Activated T-cell treated with anti-CD3 and anti-CD28 coated beads, Interleukin-2, amount 50 U/mL, for 24 hours (primary cell): Measurements from ENCODE around the gene GPD2.
A peak's percentile ranks its signal among the peaks of the same experiment; 100 is the strongest.

Source experiments
- DNase-seq: peaks from one replicate; pipeline ENCODE4 v3.0.0-alpha.2; 2020
- H3K27ac Mint-ChIP-seq: 2 replicates; pipeline ENCODE4 v1.8.0; 2020; ENCODE audit warnings: mild to moderate bottlenecking, mixed read lengths
- H3K27me3 Mint-ChIP-seq: 2 replicates; pipeline ENCODE4 v1.8.0; 2020; ENCODE audit warnings: mixed read lengths
- H3K36me3 Mint-ChIP-seq: 2 replicates; pipeline ENCODE4 v1.8.0; 2020; ENCODE audit warnings: low read depth, mixed read lengths
- H3K4me1 Mint-ChIP-seq: 2 replicates; pipeline ENCODE4 v1.8.0; 2020; ENCODE audit warnings: low read depth, mixed read lengths
- H3K4me3 Mint-ChIP-seq: 2 replicates; pipeline ENCODE4 v1.8.0; 2020; ENCODE audit warnings: mild to moderate bottlenecking, moderate library complexity, mixed read lengths
- H3K9me3 Mint-ChIP-seq: 2 replicates; pipeline ENCODE4 v1.8.0; 2020; ENCODE audit warnings: mixed read lengths

Gene GPD2

GRCh38 chr2:156553714-156554442, 117.7 kb downstream of the GPD2 start:
- H3K9me3 Mint-ChIP-seq = no peaks in the 10 kb centered on the region
- H3K27ac Mint-ChIP-seq = no peak overlapping the region
- H3K36me3 Mint-ChIP-seq = peaks cover 35% of the 10 kb centered on the region
- no peaks in the 10 kb centered on the region for H3K27me3 Mint-ChIP-seq
- DNase-seq = no peak
- no peak overlapping the region for H3K4me3 Mint-ChIP-seq
- H3K4me1 Mint-ChIP-seq = no peaks in the 10 kb centered on the region

- no peaks in the 10 kb centered on the region for H3K9me3 Mint-ChIP-seq
- H3K27ac Mint-ChIP-seq = no peak overlapping the region
- H3K27me3 Mint-ChIP-seq = no peaks in the 10 kb centered on the region
- H3K4me3 Mint-ChIP-seq = no peak overlapping the region
- peaks cover 13% of the 10 kb centered on the region for H3K4me1 Mint-ChIP-seq
- peaks cover 39% of the 10 kb centered on the region for H3K36me3 Mint-ChIP-seq
- DNase-seq = no peak
Observed at GRCh38 chr2:156561326-156561725, 125.1 kb downstream of the GPD2 start.

DNA sequence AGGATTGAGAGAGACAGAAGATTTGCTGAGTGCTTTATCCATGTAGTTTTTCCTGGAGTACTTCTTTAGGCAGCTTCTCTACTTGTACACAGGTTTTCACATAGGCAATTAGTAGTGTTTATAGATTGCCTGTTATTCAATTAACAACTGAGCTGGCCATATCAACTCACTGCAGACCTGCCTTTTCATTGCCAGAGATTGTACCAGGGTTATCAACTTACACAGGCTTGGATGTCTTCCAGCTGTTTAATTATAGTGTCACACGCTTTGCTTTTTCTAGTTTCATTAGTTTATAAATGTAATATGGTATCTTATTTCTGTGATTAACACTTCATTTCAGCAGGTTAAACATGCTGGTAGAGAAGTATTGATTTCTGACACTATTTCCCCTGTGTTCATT, 125.9 kb downstream of the GPD2 start:
- no peaks in the 10 kb centered on the region for H3K27me3 Mint-ChIP-seq
- peaks cover 37% of the 10 kb centered on the region for H3K36me3 Mint-ChIP-seq
- no peak overlapping the region for H3K27ac Mint-ChIP-seq
- H3K4me1 Mint-ChIP-seq = peaks cover 15% of the 10 kb centered on the region
- no peak for DNase-seq
- no peak overlapping the region for H3K4me3 Mint-ChIP-seq
- no peaks in the 10 kb centered on the region for H3K9me3 Mint-ChIP-seq

- Mint-ChIP-seq H3K36me3 (peaks cover 28% of the 10 kb centered on the region), H3K9me3 (no peaks in the 10 kb centered on the region), H3K27ac (peak overlapping the region; percentile 31), H3K4me3 (no peak overlapping the region), H3K27me3 (no peaks in the 10 kb centered on the region), H3K4me1 (peaks cover 15% of the 10 kb centered on the region)
- DNase-seq = no peak
Observed at GRCh38 chr2:156563994-156564753, 128.0 kb downstream of the GPD2 start.

GRCh38 chr2:156565066-156565710, 129.0 kb downstream of the GPD2 start:
- Mint-ChIP-seq H3K4me1 (peaks cover 15% of the 10 kb centered on the region), H3K4me3 (no peak overlapping the region), H3K27ac (peak overlapping the region; percentile 61), H3K9me3 (no peaks in the 10 kb centered on the region), H3K27me3 (no peaks in the 10 kb centered on the region), H3K36me3 (peaks cover 31% of the 10 kb centered on the region)
- DNase-seq = no peak

DNA sequence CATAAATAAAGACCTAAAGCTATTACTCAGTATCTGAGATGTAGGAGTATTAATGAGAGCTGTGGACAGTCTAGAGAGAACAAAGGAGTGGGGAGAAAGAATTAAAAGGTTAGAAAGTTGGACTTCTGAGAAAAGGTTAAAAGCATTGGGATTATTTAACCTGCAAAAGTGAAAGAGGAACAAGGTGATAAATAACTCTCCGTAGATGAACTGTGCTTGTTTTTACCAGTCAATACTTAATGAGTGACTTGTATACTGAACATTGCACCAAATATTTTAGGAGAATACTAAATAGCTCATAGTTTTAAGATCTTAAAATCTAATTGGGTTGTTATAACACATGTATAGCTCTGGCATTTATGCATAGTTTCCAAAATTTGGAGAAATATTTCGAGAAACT, 137.5 kb downstream of the GPD2 start:
- H3K36me3 Mint-ChIP-seq = peaks cover 60% of the 10 kb centered on the region
- no peaks in the 10 kb centered on the region for H3K27me3 Mint-ChIP-seq
- H3K4me1 Mint-ChIP-seq = peaks cover 22% of the 10 kb centered on the region
- H3K27ac Mint-ChIP-seq = no peak overlapping the region
- H3K4me3 Mint-ChIP-seq = no peak overlapping the region
- H3K9me3 Mint-ChIP-seq = no peaks in the 10 kb centered on the region
- DNase-seq = no peak

DNA sequence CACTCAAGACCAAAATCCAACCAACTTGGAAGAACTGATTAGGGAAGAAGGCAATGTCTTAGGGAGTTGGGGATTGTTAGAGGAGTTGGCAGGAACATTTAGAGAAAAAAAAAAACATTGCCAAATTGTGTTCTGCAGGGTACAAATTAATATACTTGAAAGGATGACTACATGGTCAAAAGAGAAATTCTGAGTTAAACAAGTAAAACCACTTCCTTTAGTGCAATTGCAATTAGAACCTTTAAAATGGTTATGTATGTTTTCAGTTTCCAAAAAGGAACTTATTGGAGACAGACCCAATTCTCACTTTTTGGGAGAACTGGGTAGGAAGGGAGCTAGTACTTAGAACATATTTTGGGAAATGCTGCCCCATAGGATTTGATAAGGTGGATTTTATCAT, 137.9 kb downstream of the GPD2 start:
- H3K36me3 Mint-ChIP-seq = peaks cover 59% of the 10 kb centered on the region
- no peak overlapping the region for H3K4me3 Mint-ChIP-seq

DNA sequence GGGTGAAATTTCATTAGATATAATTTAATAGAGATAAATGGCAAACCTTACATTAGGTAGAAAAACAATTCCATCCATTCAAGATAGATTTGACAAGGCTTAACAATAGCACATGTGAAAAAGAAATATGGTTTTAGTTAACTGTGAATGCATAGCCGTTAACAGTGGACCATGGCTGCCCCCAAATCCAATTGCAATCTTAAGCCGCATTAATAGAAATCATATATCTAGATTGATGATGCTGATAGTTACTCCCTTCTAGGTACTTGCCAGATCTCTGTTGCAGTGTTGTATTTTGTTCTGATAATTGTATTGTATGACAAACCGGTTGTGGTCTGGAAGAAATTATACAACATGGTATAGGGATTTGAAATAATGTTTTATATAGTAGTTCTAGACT, 139.8 kb downstream of the GPD2 start:
- no peak overlapping the region for H3K27ac Mint-ChIP-seq
- no peak overlapping the region for H3K4me3 Mint-ChIP-seq
- H3K9me3 Mint-ChIP-seq = no peaks in the 10 kb centered on the region
- H3K27me3 Mint-ChIP-seq = no peaks in the 10 kb centered on the region
- DNase-seq = no peak
- H3K4me1 Mint-ChIP-seq = peaks cover 35% of the 10 kb centered on the region
- H3K36me3 Mint-ChIP-seq = peaks cover 54% of the 10 kb centered on the region

More for the DNA sequence above, 137.9 kb downstream of the GPD2 start:
- Mint-ChIP-seq H3K27me3 (no peaks in the 10 kb centered on the region), H3K9me3 (no peaks in the 10 kb centered on the region), H3K27ac (no peak overlapping the region), H3K4me1 (peaks cover 22% of the 10 kb centered on the region)
- DNase-seq = no peak

GRCh38 chr2:156580501-156580900, 144.3 kb downstream of the GPD2 start:
- DNase-seq = no peak
- Mint-ChIP-seq H3K4me1 (peaks cover 13% of the 10 kb centered on the region), H3K9me3 (no peaks in the 10 kb centered on the region), H3K36me3 (peaks cover 39% of the 10 kb centered on the region), H3K4me3 (no peak overlapping the region), H3K27ac (no peak overlapping the region), H3K27me3 (no peaks in the 10 kb centered on the region)

GRCh38 chr2:156581280-156581679, 145.1 kb downstream of the GPD2 start:
- H3K27me3 Mint-ChIP-seq = no peaks in the 10 kb centered on the region
- no peak overlapping the region for H3K27ac Mint-ChIP-seq
- H3K36me3 Mint-ChIP-seq = peaks cover 39% of the 10 kb centered on the region
- DNase-seq = no peak
- peaks cover 13% of the 10 kb centered on the region for H3K4me1 Mint-ChIP-seq
- H3K9me3 Mint-ChIP-seq = no peaks in the 10 kb centered on the region
- no peak overlapping the region for H3K4me3 Mint-ChIP-seq

DNA sequence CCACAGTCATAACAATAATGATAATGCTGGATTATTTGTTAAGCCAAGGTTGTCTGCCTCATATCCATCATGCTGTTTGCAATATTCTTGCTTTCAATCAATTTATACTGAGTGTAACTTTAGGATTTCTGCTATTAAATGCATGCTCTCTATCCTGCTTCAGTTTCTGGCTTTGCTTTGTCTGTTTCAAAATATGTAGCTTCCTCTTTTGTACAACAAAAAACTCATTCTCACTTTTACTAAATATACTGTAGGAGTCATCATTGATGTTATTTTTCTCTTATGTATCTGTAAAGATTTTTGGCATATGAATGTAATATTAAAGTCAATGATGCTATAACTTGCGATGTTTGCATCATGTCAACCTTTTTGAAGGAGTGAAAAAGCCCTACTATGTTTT, 149.3 kb downstream of the GPD2 start:
- peaks cover 9% of the 10 kb centered on the region for H3K4me1 Mint-ChIP-seq
- peaks cover 18% of the 10 kb centered on the region for H3K36me3 Mint-ChIP-seq
- DNase-seq = no peak
- H3K9me3 Mint-ChIP-seq = no peaks in the 10 kb centered on the region
- H3K27ac Mint-ChIP-seq = no peak overlapping the region
- no peak overlapping the region for H3K4me3 Mint-ChIP-seq
- H3K27me3 Mint-ChIP-seq = no peaks in the 10 kb centered on the region

GRCh38 chr2:156586621-156587020, 150.4 kb downstream of the GPD2 start:
- H3K4me1 Mint-ChIP-seq = peaks cover 4% of the 10 kb centered on the region
- no peaks in the 10 kb centered on the region for H3K9me3 Mint-ChIP-seq
- no peaks in the 10 kb centered on the region for H3K27me3 Mint-ChIP-seq
- no peak overlapping the region for H3K27ac Mint-ChIP-seq
- no peak overlapping the region for H3K4me3 Mint-ChIP-seq
- no peak for DNase-seq
- H3K36me3 Mint-ChIP-seq = peaks cover 17% of the 10 kb centered on the region

- DNase-seq = no peak
- no peaks in the 10 kb centered on the region for H3K9me3 Mint-ChIP-seq
- H3K27ac Mint-ChIP-seq = no peak overlapping the region
- peaks cover 4% of the 10 kb centered on the region for H3K4me1 Mint-ChIP-seq
- no peaks in the 10 kb centered on the region for H3K27me3 Mint-ChIP-seq
- peaks cover 2% of the 10 kb centered on the region for H3K36me3 Mint-ChIP-seq
- H3K4me3 Mint-ChIP-seq = no peak overlapping the region
Observed at GRCh38 chr2:156589381-156590079, 153.4 kb downstream of the GPD2 start.

GRCh38 chr2:156590085-156590739, 154.0 kb downstream of the GPD2 start:
- no peak overlapping the region for H3K27ac Mint-ChIP-seq
- no peaks in the 10 kb centered on the region for H3K9me3 Mint-ChIP-seq
- H3K4me1 Mint-ChIP-seq = peaks cover 4% of the 10 kb centered on the region
- no peak for DNase-seq
- no peak overlapping the region for H3K4me3 Mint-ChIP-seq
- no peaks in the 10 kb centered on the region for H3K36me3 Mint-ChIP-seq
- no peaks in the 10 kb centered on the region for H3K27me3 Mint-ChIP-seq
